ENCODE data around the gene RSAD1.
"Not testable (repeated sequence)": the region's sequence is repeated elsewhere in the genome, so short reads cannot be mapped to it uniquely, and the experiment has no call there.

Gene RSAD1

GRCh38 chr17:50471009-50471905 lies 7.4 kb upstream of the RSAD1 start:
- Histone ChIP-seq H3K9me3 (ENCODE audit: severe bottlenecking) (no peaks in the 10 kb centered on the region), H3K4me3 (ENCODE audit: severe bottlenecking) (no peak overlapping the region), H3K27me3 (ENCODE audit: insufficient read depth, poor library complexity, severe bottlenecking) (no peaks in the 10 kb centered on the region), H3K27ac (ENCODE audit: poor library complexity, severe bottlenecking) (no peak overlapping the region), H3K36me3 (ENCODE audit: low read depth) (peaks cover 22% of the 10 kb centered on the region), H3K4me1 (ENCODE audit: insufficient read depth, poor library complexity, severe bottlenecking) (no peaks in the 10 kb centered on the region)
- DNase-seq (ENCODE audit: low spot score) (no peak), ATAC-seq (ENCODE audit: low read depth) (no peak)
- TF ChIP-seq, protein P1, sequence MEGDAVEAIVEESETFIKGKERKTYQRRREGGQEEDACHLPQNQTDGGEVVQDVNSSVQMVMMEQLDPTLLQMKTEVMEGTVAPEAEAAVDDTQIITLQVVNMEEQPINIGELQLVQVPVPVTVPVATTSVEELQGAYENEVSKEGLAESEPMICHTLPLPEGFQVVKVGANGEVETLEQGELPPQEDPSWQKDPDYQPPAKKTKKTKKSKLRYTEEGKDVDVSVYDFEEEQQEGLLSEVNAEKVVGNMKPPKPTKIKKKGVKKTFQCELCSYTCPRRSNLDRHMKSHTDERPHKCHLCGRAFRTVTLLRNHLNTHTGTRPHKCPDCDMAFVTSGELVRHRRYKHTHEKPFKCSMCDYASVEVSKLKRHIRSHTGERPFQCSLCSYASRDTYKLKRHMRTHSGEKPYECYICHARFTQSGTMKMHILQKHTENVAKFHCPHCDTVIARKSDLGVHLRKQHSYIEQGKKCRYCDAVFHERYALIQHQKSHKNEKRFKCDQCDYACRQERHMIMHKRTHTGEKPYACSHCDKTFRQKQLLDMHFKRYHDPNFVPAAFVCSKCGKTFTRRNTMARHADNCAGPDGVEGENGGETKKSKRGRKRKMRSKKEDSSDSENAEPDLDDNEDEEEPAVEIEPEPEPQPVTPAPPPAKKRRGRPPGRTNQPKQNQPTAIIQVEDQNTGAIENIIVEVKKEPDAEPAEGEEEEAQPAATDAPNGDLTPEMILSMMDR (IDR thresholded peaks at IDR 0.05; ENCODE audit: poor library complexity, severe bottlenecking), result no peak

DNA sequence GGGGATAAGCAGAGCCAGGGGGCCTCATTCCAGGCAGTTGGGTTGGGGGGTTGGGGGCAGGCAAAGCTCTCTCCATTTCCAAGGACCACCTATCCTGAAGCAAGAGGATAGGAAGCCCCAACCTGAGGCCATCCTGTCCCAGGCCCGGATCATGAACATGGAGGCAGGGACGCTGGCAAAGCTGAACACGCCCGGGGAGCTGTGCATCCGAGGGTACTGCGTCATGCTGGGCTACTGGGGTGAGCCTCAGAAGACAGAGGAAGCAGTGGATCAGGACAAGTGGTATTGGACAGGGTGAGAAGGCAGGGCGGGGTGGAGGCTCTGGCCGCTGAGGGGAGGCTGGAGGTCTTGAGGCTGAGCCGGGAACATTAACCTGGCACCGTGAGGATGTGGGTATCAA lies 6.4 kb upstream of the RSAD1 start:
- TF ChIP-seq, protein P1 (IDR thresholded peaks at IDR 0.05; ENCODE audit: poor library complexity, severe bottlenecking), result no peak
- H3K27me3 ChIP-seq (ENCODE audit: insufficient read depth, poor library complexity, severe bottlenecking), result no peaks in the 10 kb centered on the region
- DNase-seq (ENCODE audit: low spot score) (no peak), ATAC-seq (ENCODE audit: low read depth) (no peak)
- no peak overlapping the region for H3K27ac ChIP-seq (ENCODE audit: poor library complexity, severe bottlenecking)
- no peaks in the 10 kb centered on the region for H3K4me1 ChIP-seq (ENCODE audit: insufficient read depth, poor library complexity, severe bottlenecking)
- peaks cover 22% of the 10 kb centered on the region for H3K36me3 ChIP-seq (ENCODE audit: low read depth)
- H3K9me3 ChIP-seq (ENCODE audit: severe bottlenecking), result no peaks in the 10 kb centered on the region
- no peak overlapping the region for H3K4me3 ChIP-seq (ENCODE audit: severe bottlenecking)

DNA sequence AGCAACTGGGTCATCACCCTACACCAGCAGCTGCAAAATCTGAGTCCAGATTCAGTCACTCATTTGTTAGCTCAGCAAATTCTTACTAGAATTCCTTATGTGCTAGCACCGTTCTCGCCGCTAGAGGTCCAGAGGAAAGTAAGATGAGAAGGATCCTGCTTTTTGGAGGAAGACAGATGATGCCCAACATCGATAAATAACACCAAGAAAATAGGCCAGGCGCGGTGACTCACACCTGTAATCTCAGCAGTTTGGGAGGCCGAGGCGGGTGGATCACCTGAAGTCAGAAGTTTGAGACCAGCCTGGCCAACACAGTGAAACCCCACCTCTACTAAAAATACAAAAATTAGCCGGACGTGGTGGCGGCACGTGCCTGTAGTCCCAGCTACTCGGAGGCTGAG lies 5.9 kb upstream of the RSAD1 start:
- ATAC-seq (ENCODE audit: low read depth); DNase-seq (ENCODE audit: low spot score); H3K27me3 ChIP-seq (ENCODE audit: insufficient read depth, poor library complexity, severe bottlenecking); H3K4me1 ChIP-seq (ENCODE audit: insufficient read depth, poor library complexity, severe bottlenecking); H3K4me3 ChIP-seq (ENCODE audit: severe bottlenecking); H3K27ac ChIP-seq (ENCODE audit: poor library complexity, severe bottlenecking); H3K9me3 ChIP-seq (ENCODE audit: severe bottlenecking): not testable (repeated sequence)
- H3K36me3 ChIP-seq (ENCODE audit: low read depth), result peaks cover 22% of the 10 kb centered on the region

- TF ChIP-seq, protein P1 (IDR thresholded peaks at IDR 0.05; ENCODE audit: poor library complexity, severe bottlenecking), result no peak
- DNase-seq (ENCODE audit: low spot score) (no peak), ATAC-seq (ENCODE audit: low read depth) (no peak)
- no peaks in the 10 kb centered on the region for H3K4me1 ChIP-seq (ENCODE audit: insufficient read depth, poor library complexity, severe bottlenecking)
- H3K27me3 ChIP-seq (ENCODE audit: insufficient read depth, poor library complexity, severe bottlenecking), result no peaks in the 10 kb centered on the region
- H3K27ac ChIP-seq (ENCODE audit: poor library complexity, severe bottlenecking), result no peak overlapping the region
- no peak overlapping the region for H3K4me3 ChIP-seq (ENCODE audit: severe bottlenecking)
- H3K9me3 ChIP-seq (ENCODE audit: severe bottlenecking), result no peaks in the 10 kb centered on the region
- H3K36me3 ChIP-seq (ENCODE audit: low read depth), result peaks cover 22% of the 10 kb centered on the region
These were observed 4.8 kb upstream of the RSAD1 start for GRCh38 chr17:50473901-50474300.

DNA sequence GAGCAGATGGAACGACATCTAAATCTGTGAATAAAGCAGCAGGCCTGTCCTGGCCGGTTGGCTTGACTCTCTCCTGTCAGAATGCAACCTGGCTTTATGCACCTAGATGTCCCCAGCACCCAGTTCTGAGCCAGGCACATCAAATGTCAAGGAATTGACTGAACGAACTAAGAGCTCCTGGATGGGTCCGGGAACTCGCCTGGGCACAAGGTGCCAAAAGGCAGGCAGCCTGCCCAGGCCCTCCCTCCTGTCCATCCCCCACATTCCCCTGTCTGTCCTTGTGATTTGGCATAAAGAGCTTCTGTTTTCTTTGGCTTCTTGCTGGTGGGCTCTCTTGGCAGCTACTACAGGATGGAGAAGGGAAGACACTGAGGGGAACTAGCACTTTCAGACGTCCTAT lies 4.1 kb upstream of the RSAD1 start:
- H3K4me1 ChIP-seq (ENCODE audit: insufficient read depth, poor library complexity, severe bottlenecking), result no peaks in the 10 kb centered on the region
- TF ChIP-seq, protein P1 (IDR thresholded peaks at IDR 0.05; ENCODE audit: poor library complexity, severe bottlenecking), result no peak
- DNase-seq (ENCODE audit: low spot score), result no peak
- H3K9me3 ChIP-seq (ENCODE audit: severe bottlenecking), result no peaks in the 10 kb centered on the region
- H3K36me3 ChIP-seq (ENCODE audit: low read depth), result peaks cover 22% of the 10 kb centered on the region
- H3K4me3 ChIP-seq (ENCODE audit: severe bottlenecking), result no peak overlapping the region
- no peak for ATAC-seq (ENCODE audit: low read depth)
- no peaks in the 10 kb centered on the region for H3K27me3 ChIP-seq (ENCODE audit: insufficient read depth, poor library complexity, severe bottlenecking)
- H3K27ac ChIP-seq (ENCODE audit: poor library complexity, severe bottlenecking), result no peak overlapping the region
